HCT116 (cell line): ENCODE results near the gene UBE2H.

ENCODE experiments used
- EZH2 ChIP-seq: fragments of 200-600 bp; sonication (generic); IDR thresholded peaks from 2 replicates; pipeline ENCODE4 v1.6.1; 2017; ENCODE audit warnings: antibody characterized with exemption, mixed run types
- EZH2phosphoT487 ChIP-seq: fragments of 200-600 bp; IDR thresholded peaks from 2 replicates; pipeline ENCODE4 v1.6.1; 2018; ENCODE audit warnings: antibody characterized with exemption, borderline replicate concordance
- SP1 ChIP-seq: IDR thresholded peaks from 2 replicates; pipeline ENCODE4 v1.6.1; 2012; ENCODE audit warnings: low read depth
- TF ChIP-seq, protein P1 (sequence below): IDR thresholded peaks from 2 replicates; pipeline ENCODE4 v1.6.1; 2012; ENCODE audit warnings: low read depth
- TF ChIP-seq, protein P2 (sequence below), 3 experiments: fragments of 200-600 bp in 1 of 3; sonication (generic) in 1 of 3; IDR thresholded peaks in 2 of 3; conservative IDR thresholded peaks in 1 of 3; 2 replicates each; pipeline ENCODE4 v1.5.1; 2012 to 2017; ENCODE audit warnings: low read depth in 2 of 3, low read length in 2 of 3, antibody characterized with exemption in 1 of 3, borderline replicate concordance in 1 of 3, control low read depth in 1 of 3, mild to moderate bottlenecking in 1 of 3, mixed read lengths in 1 of 3, mixed run types in 1 of 3, moderate library complexity in 1 of 3; ENCODE audit not compliant: insufficient read depth in 1 of 3

DNA sequence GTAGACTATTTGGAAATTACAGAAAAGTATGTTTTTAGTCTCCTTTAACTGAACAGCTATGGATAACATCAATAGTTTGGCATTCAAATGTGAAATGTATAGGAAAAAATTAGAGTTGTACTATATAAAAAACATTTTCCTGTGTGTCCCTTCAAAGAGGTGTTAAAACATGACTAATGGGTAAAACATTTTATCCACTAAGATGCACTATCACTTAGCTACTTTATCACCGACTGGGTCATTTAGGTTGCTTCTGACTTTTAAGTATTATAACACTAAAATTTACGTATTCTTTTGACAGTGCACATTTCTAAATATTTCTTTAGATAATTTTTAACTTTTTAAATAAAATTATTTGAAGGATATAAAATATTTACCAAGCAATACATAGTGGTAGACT is 77.6 kb downstream of the UBE2H start:
- TF ChIP-seq, protein P1, sequence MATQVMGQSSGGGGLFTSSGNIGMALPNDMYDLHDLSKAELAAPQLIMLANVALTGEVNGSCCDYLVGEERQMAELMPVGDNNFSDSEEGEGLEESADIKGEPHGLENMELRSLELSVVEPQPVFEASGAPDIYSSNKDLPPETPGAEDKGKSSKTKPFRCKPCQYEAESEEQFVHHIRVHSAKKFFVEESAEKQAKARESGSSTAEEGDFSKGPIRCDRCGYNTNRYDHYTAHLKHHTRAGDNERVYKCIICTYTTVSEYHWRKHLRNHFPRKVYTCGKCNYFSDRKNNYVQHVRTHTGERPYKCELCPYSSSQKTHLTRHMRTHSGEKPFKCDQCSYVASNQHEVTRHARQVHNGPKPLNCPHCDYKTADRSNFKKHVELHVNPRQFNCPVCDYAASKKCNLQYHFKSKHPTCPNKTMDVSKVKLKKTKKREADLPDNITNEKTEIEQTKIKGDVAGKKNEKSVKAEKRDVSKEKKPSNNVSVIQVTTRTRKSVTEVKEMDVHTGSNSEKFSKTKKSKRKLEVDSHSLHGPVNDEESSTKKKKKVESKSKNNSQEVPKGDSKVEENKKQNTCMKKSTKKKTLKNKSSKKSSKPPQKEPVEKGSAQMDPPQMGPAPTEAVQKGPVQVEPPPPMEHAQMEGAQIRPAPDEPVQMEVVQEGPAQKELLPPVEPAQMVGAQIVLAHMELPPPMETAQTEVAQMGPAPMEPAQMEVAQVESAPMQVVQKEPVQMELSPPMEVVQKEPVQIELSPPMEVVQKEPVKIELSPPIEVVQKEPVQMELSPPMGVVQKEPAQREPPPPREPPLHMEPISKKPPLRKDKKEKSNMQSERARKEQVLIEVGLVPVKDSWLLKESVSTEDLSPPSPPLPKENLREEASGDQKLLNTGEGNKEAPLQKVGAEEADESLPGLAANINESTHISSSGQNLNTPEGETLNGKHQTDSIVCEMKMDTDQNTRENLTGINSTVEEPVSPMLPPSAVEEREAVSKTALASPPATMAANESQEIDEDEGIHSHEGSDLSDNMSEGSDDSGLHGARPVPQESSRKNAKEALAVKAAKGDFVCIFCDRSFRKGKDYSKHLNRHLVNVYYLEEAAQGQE = no peak
- TF ChIP-seq EZH2phosphoT487 (no peak), EZH2 (no peak), SP1 (no peak)
- TF ChIP-seq, protein P2, sequence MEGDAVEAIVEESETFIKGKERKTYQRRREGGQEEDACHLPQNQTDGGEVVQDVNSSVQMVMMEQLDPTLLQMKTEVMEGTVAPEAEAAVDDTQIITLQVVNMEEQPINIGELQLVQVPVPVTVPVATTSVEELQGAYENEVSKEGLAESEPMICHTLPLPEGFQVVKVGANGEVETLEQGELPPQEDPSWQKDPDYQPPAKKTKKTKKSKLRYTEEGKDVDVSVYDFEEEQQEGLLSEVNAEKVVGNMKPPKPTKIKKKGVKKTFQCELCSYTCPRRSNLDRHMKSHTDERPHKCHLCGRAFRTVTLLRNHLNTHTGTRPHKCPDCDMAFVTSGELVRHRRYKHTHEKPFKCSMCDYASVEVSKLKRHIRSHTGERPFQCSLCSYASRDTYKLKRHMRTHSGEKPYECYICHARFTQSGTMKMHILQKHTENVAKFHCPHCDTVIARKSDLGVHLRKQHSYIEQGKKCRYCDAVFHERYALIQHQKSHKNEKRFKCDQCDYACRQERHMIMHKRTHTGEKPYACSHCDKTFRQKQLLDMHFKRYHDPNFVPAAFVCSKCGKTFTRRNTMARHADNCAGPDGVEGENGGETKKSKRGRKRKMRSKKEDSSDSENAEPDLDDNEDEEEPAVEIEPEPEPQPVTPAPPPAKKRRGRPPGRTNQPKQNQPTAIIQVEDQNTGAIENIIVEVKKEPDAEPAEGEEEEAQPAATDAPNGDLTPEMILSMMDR (IDR thresholded peaks at IDR 0.05 in 2 of 3, conservative IDR thresholded peaks at IDR 0.05 in 1 of 3; ENCODE audit: borderline replicate concordance in 1 of 3, insufficient read depth in 1 of 3, low read depth in 2 of 3, low read length in 2 of 3) = no peak
